ENCODE results near the gene SLC25A46. TPM values are rescaled to one million over a fixed set of nuclear protein-coding genes. Genes with fewer than 3 reads are reported as not detected.

Gene SLC25A46
- polyA plus RNA-seq, 1 experiment, result 60.3 TPM

Other genes with a start within 250 kb of the SLC25A46 start
- 0.50 and 0.95 TPM in 2 replicates for gene TMEM232, start 12.3 kb upstream of the SLC25A46 start, polyA plus RNA-seq (2011; rRNA removed)

All from AG04450 (cell line).